Cardiac muscle cell (in vitro differentiated cells and primary cell): ENCODE data around the gene PNMA8A. TPM values are rescaled to one million over a fixed set of nuclear protein-coding genes. Genes with fewer than 3 reads are reported as not detected.

Experiments
- DNase-seq, 2 donors: peaks; one replicate each; pipeline versions ENCODE4 v3.0.0 to v3.0.0-alpha.2; 2010 to 2017; ENCODE audit warnings: low read depth in 1 of 2, low spot score in 1 of 2
- H3K27ac ChIP-seq: fragments of 200-600 bp; sonication (generic); 2 replicates; pipeline ENCODE4 v1.5.1; 2016
- H3K27me3 ChIP-seq: fragments of 200-600 bp; sonication (generic); 2 replicates; pipeline ENCODE4 v1.6.0; 2016; ENCODE audit warnings: control low read depth
- H3K36me3 ChIP-seq: fragments of 200-600 bp; sonication (generic); 2 replicates; pipeline ENCODE4 v1.5.1; 2016; ENCODE audit warnings: control low read depth
- H3K4me1 ChIP-seq: fragments of 200-600 bp; sonication (generic); 2 replicates; pipeline ENCODE4 v1.8.1; 2017; ENCODE audit warnings: low read depth, mild to moderate bottlenecking, mixed run types
- H3K4me3 ChIP-seq: fragments of 200-600 bp; sonication (generic); 2 replicates; pipeline ENCODE4 v1.5.1; 2016; ENCODE audit warnings: mild to moderate bottlenecking
- H3K9me3 ChIP-seq: fragments of 200-600 bp; sonication (generic); 2 replicates; pipeline ENCODE4 v1.5.1; 2017; ENCODE audit warnings: low read depth, mild to moderate bottlenecking, control low read depth
- CTCF ChIP-seq: IDR thresholded peaks from 2 replicates; pipeline ENCODE4 v1.5.1; 2012; ENCODE audit warnings: low read depth, mild to moderate bottlenecking, low read length
- polyA plus RNA-seq: library from polyadenylated mRNA; unstranded; fragments of >200 nt; fragmentation: Nextera tagmentation; extraction: Ambion mirVana; gene quantifications from 2 replicates; pipeline ENCODE4 v1.2.1, GENCODE V29; 2016
- total RNA-seq: library from RNA; depleted of rRNA; stranded (reverse); fragments of >200 nt; gene quantifications from 2 replicates; pipeline ENCODE4 v1.2.3, GENCODE V29; 2016

PNMA8A gene
- total and polyA plus RNA-seq, 2 experiments from 2014 or later = 38.3 to 67.8 TPM

GRCh38 chr19:46491975-46492682 lies 20.8 kb upstream of the PNMA8A start:
- Histone ChIP-seq H3K4me3 (no peak overlapping the region), H3K27ac (no peak overlapping the region), H3K36me3 (no peaks in the 10 kb centered on the region), H3K9me3 (no peaks in the 10 kb centered on the region), H3K4me1 (peaks cover 6% of the 10 kb centered on the region), H3K27me3 (peaks cover 16% of the 10 kb centered on the region)
- no peak for TF ChIP-seq CTCF
- no peak for DNase-seq

- no peaks in the 10 kb centered on the region for H3K9me3 ChIP-seq
- H3K4me1 ChIP-seq = peaks cover 6% of the 10 kb centered on the region
- no peaks in the 10 kb centered on the region for H3K36me3 ChIP-seq
- no peak overlapping the region for H3K27ac ChIP-seq
- no peak overlapping the region for H3K4me3 ChIP-seq
- TF ChIP-seq CTCF = no peak
- H3K27me3 ChIP-seq = peaks cover 16% of the 10 kb centered on the region
- DNase-seq = no peak
Measured at GRCh38 chr19:46490774-46491173, 19.4 kb upstream of the PNMA8A start.

- H3K4me1 ChIP-seq = peaks cover 6% of the 10 kb centered on the region
- H3K9me3 ChIP-seq = no peaks in the 10 kb centered on the region
- no peak overlapping the region for H3K27ac ChIP-seq
- DNase-seq = peak in 1 of 2 donors; percentile 81
- H3K27me3 ChIP-seq = peaks cover 16% of the 10 kb centered on the region
- no peaks in the 10 kb centered on the region for H3K36me3 ChIP-seq
- H3K4me3 ChIP-seq = no peak overlapping the region
- peak; percentile 40 for TF ChIP-seq CTCF
Measured at GRCh38 chr19:46489445-46490272, 18.3 kb upstream of the PNMA8A start.

- Histone ChIP-seq H3K4me3 (no peak overlapping the region), H3K27me3 (peaks cover 16% of the 10 kb centered on the region)
Measured at GRCh38 chr19:46488551-46488950, 17.2 kb upstream of the PNMA8A start.

More at GRCh38 chr19:46488551-46488950, 17.2 kb upstream of the PNMA8A start:
- no peaks in the 10 kb centered on the region for H3K36me3 ChIP-seq
- H3K9me3 ChIP-seq = no peaks in the 10 kb centered on the region
- no peak for DNase-seq
- peaks cover 6% of the 10 kb centered on the region for H3K4me1 ChIP-seq
- no peak for TF ChIP-seq CTCF
- H3K27ac ChIP-seq = no peak overlapping the region
